HG03139 (cell line): ENCODE results near the gene GALNTL6.

ENCODE experiments used
- ATAC-seq: cut with Tn5 transposase; IDR thresholded peaks from one replicate; pipeline ENCODE4 v1.9.1; 2021; ENCODE audit not compliant: unreplicated experiment

The GALNTL6 gene

DNA sequence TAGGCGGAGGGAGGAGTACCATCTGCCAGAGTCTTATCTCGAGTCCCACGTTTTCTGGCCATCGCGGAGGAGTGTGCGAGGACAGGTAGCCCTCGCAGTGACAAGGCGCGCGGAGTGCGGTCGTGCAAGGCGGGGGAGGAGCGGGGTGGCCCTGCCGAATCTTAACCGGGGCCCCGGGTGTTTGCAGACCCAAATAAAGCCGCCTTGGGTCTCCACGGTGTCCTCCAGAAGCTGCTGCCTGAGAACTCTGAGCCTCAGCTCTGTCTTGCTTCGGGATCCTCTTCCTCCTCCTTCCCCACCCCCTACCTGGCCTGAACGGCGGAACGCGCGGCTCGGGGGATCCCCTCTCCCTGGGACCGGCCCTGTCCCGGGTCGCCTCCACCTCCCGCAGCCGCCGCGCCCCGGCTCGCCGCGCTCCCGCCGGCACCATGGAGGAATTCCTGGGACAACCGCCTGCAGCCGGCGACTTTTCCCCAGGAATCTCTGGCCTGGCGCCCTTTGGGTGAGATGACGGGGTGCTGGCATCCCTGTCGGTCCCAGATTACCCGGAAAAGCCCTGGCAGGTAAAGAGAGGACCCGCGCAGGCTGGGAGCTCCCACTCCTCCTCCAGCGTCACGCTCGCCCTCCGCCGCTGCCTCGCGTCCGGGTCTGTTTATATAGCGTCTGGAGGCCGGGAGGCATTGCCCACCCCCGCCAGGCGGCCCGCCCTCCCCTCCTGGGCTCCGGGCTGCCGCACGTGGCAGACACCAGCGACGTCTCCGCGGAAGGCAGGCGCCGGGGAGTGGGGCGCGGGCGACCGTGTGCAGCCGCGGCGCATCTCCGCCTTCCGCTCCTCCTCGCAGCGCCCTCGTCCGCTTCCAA lies at the start of gene GALNTL6:
GALNTL6 (plus strand) TSS at position 740 of the 861 bp plus-strand sequence.
- ATAC-seq = no peak

DNA sequence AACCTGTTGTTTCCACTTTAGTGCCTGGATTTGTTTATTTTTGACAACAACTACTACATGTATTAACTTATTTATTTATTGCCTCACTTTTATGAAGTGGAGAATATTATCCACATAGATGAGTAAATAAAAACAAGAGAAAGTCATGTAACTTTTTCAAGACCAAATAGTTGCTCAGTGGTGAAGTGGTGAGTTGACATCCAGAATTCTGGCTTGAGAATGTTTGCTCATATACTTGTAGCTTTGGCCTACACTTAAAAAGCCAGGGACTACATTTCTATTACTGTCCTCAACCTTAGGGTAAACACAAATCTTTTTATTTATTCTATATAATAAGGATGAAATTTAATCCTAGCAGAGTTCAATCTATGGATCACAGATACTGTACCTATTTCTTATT lies 47.7 kb upstream of the GALNTL6 start:
- no peak for ATAC-seq

DNA sequence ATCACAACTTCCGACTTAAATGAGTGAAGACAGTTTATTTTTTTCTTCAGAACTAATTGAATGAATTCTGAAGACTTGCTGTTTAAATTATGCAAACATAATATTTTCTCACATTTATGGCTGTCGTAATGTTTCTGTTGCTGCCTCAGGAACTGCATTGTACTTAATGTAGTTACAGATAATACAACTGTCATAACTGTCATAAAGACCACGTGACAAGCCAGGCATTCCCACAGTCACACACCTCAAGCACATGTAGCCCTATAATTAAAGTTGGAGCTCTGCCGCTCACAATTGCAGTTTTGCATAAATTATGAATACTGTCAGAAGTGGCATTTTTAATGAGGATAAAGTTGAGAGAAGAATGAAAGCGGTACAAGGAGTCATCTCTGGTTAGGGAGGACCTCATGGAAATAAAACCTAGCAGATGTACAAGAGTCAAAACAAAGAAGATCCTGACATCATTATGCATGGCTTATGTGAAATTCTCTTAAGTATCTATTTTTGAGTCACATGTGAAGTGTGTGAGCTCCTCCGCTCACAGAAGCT lies 38.5 kb upstream of the GALNTL6 start:
- ATAC-seq = no peak

DNA sequence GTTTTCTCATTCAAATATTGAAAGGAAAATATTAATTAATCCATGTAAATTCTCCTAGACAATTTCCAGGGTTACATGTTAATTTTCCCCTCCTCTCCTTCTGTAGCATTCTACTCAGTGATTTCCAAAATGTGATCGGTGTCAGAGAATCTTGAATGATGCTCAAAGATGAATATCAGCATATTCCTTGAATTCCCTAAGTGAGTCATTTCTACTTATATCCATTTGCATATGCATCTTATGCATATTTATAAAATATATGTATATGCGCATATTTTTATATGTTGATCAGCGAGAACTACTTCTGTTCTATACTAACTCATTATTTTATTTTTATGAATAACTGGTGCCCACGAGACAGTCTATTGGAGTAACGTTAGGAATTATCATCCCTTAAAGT lies 33.9 kb upstream of the GALNTL6 start:
- ATAC-seq = no peak

DNA sequence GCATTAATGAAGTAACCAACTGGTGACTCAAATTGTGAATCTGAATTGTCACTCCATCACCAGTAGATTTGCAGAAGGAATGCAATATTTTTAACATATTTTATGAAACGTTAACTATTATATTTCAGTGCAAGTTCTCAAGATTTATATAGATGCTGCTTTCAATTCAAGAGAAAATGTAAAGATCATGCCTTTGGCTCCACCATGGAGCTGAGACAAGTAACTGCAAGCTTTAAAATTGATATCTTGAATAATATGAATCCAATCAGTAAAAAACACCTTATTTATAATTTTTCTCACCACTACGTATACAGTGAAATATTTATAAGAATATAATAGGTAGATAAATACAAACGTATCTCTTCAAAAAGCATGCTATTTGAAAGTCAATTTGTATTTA lies 27.8 kb upstream of the GALNTL6 start:
- ATAC-seq = no peak

DNA sequence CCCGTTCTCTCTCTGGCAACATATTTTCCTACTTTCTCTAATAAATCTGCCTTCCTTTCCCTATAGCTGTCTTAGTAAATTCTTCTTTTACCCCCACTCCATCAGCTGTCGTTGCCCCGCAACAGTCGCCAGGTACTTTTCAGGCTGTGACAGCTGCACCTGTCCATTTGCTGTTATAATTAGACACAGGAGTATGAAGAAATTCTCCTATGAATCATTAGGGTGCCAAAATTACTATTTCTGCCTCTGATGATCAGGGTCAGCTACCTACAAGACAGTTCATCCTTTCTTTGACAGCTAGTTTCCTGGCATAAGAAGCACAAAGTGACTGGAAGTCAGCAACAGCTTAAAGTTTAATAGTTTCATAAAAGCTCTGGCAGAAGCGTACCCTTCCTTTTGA lies 19.5 kb upstream of the GALNTL6 start:
- ATAC-seq = no peak

DNA sequence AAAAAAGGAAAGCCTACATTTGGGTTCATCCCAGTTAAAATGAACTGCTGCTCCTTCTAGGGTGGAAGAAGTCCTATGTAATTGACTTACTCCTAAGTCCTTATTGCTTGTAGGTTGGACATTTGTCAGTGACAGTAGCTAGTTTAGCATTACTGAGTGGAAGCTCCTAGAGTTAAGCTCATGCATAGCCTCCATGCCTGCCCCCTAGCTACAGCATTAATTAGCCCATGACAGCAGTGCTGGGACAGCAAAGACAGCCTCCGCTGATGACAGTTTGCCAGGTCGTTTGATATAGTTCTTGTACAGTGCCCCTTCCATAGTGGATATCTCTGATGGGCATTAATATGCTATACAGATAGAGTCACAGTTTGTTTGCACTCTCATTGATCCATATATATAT lies 18.7 kb upstream of the GALNTL6 start:
- ATAC-seq = no peak

DNA sequence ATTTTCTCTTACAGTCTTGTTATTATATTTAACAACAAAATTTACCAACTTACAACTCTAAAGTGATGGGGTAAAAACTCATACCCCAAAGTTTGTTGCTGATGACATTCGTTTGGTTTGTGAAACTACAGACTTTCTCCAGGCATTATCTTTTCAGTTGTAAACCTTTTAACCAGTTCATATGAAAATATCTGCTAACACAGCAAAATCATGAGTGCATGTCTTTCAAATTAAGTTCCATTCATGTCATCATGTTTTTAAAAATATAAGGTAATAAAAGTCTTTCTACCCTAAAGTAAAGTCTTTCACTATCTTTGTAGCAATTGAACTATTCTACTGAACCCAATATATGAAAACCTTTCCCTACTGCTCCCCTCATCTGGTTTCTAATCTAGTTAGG lies 3.4 kb upstream of the GALNTL6 start:
- ATAC-seq = no peak

DNA sequence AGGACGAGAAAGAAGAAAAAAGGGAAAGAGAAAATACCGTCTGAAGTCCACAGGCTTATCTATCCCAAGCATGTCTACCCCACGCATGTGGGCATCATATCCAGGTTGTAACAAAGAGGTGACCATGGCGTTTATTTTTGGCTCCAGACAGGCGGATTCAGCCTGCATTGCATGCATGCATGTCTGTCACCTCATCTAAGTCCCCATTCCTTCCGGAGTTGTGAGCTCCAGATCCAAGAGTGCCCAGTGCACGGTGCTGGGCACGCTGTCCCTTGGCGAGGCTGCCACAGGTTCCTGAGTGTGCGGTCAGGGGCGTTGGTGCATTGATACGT lies 905 bp upstream of the GALNTL6 start:
- ATAC-seq = no peak

DNA sequence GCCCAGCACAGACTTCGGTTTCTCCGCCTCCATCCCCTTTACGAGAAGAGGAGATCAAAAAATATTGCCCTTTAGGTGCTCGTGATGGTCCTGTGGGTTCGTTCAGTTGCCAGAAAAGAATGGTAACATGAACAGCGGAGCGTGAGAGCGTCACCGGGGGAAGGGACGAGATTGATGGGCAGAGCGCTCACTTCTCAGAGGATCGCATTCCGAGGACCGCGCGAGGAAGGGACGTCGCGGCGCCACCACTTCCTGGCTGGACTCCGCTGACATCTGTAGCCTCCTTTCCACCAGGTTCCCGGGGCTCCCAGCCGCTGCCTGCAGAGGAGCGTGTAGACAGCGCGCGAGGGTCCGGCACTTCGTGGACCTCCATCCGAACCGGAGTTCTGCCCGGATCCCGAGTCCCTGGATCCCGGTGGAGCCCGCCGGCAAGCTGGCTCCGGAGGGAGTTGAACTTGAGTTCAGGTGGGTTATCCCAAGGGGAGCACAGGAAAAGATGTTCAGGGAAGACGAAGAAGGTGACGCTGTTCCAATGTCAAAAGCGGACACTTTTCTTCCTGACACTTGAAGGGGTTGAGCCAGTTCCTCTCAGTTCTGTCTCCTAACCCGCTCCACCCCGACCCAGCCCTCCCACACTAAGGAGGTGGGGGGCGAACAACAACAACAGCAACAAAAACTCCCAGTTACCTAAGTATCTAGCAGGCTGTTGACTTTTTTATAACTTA lies 484 bp downstream of the GALNTL6 start:
- no peak for ATAC-seq

DNA sequence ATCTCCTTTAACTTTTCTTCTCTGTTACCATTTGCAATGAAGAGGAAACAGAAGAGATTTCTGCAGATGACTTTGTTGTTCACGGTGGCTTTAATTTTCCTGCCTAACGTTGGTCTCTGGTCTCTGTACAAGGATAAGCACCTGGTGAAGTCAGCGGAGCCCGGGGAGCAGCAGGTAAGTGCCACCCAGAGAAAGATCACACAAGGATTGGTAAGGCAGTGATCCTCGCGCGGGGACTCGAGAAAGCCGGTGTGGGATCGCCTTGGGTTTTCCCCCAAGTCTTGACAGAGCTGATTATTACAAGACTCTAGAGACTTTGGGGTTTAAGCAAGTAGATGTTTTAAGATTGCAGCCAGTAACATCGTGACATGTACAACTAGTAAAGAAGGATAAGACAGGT lies 1.3 kb downstream of the GALNTL6 start:
- ATAC-seq = no peak

DNA sequence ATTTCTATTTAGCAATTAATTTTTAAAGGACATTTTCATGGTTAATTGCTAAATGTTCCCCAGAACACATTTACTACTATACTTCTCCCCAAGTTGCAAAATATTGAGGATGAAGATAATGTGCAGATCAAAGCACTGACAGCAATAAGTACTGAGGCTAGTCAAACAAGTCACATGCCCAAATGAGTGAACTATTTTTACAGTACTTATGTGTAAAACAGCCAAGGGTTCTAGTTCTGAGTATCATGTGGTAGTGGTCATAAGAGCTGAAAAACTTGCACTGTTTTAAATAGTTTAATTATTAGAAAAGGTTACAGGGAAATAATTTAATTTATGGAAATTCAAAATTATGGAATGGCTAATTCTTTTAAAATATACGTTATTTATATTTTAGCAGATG lies 3.8 kb downstream of the GALNTL6 start:
- no peak for ATAC-seq

DNA sequence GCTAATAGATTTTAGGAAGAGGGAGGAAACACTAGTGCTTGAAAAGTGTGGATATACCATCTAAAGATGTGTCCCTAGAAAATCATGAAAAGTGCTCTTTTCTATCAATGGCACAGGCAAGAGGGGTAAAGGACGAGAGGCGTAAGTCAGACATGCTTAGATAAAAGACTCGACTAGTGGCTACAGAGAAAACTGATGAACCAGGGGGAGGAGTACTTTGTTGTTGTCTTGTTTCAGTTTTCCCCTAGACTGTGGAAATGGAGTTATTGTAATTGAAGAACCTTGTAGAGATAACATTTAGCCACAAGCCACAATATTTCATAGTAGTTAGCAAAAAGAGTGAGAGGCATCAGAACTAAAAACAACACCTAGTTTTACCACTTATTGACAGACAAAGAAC lies 21.4 kb downstream of the GALNTL6 start:
- no peak for ATAC-seq

DNA sequence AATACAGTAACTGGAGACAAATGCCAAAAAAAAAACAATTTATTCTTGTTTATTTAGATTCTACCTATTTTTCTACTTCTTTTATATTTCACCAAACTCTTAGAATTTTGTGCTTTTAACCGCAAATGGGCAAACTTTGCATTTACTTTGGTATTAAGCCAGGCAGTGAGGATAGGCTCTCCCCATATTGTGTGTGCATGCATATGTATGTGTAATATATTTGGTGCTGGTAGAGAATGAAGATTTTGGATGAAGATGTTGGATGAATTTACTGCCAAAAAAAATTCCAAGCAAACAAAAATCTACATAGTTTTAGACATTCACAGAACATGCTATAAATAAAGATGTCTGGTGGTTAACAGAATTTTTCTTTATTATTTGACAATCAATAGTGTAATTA lies 30.3 kb downstream of the GALNTL6 start:
- ATAC-seq = no peak

DNA sequence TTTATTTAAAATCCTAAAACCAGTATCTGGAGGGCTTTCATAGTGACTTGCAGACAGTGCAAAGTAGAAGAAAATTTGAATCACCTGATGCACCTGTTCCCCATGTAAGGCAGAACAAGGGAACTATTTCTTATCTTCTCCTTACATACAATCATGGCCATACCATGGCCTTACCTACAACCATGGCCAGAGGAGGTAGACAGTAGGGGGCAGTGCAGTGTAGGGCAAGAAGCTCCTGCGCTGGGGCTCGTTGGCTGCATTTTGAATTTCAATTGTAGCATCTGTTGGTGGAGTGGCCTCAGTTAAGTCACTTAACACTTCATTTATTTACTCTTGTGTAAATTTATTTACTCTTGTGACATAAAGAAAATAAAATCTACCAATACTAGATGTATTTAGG lies 33.0 kb downstream of the GALNTL6 start:
- peak; percentile 71 for ATAC-seq

DNA sequence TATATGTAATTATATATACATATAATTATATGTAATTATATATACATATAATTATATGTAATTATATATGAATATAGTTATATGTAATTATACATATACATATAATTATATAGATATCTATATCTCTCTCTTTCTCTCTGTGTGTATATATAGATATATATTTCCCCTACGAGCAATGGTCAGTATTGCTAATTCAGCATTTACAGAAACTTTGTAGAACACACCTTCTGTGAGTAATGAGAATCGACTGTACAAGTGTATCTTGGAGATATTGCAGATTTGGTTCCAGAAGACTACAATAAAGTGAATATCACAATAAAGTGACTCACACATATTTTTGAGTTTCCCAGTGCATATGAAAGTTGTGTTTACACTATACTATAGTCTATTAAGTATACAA lies 33.7 kb downstream of the GALNTL6 start:
- ATAC-seq = no peak

DNA sequence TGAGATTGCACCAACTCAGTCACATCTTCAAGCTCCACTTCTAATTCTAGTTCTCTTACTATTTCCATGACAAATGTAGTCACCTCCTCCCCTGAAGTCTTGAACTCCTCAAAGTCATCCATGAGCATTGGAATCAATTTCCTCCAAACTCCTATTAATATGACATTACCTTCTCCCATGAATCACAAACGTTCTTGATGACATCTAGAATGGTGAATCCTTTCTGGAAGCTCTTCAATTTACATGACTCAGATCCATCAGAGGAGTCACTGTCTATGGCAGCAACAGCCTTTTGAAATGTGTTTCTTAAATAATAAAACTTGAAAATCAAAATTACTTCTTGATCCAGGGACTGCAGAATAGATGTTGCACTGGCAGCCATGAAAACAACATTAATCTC lies 34.5 kb downstream of the GALNTL6 start:
- no peak for ATAC-seq

DNA sequence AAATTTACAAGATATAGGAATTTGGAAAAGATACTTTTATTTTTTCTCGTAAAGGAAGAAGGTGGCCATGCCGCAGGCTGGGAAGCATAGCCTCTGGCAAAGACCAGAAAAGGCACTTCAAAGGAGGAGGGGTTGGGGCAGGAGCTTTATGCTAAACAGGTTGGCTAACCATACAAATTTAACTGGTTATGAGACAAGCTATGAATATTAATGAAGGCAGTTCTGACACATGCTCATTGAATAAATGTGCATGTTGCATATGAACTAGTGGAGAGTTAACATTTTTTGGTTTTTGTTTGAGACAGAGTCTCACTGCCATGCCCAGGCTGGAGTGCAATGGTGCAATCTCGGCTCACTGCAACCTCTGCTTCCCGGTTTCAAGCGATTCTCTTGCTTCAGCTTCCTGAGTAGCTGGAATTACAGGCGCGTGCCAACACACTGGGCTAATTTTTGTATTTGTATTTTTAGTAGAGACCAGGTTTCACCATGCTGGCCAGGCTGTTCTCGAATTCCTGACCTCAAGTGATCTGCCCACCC lies 36.5 kb downstream of the GALNTL6 start:
- ATAC-seq = no peak

DNA sequence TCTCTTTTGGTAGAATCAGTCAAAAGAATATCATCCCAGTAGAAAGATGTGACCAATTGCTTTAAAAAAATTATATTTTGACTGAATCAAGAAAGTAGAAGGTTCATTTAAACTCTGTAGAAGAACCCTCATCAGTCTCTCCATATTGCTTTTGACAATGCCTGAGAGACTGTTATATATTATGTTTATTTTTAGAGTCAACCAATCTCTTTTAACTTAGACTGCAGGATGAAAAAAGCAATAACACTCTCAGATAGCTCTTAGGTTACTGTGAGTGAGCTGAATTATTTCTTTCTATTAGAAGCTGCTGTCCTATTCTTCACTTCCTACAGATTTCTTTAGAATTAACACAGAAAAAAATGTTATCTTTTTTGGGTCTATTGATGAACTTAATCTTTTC lies 38.1 kb downstream of the GALNTL6 start:
- ATAC-seq = no peak

DNA sequence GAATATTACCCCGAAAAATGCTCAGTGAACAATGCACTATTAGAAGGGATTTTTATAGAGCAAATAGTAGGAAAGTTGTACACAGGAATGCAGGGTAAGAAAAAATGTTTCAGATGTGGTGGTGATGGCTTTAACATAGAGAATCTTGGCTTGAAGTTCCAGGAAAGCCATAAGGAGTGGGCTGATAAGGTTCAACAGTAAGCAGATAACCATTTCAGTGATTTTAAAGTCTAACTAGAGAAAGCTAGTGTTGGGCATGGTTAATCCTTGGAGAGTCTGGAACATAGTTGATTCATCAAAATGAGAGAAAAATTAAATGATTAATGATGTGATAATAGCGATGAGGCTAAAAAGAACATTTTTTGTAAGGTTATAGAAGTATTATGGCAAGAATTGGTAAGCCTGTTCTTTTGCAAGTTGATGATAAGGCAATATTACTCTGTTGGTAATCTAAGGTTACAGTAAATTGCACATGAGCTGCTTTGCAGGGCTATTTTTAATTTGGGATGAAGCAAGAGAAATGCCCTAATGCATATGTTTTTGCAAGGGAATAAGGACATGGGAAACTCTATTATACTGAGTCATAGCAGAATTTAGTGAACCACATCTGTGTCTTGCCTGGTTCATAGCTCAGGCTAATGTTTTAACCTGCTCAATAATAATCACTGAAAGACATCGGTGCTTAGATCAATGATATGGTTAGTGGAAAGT lies 44.3 kb downstream of the GALNTL6 start:
- no peak for ATAC-seq

DNA sequence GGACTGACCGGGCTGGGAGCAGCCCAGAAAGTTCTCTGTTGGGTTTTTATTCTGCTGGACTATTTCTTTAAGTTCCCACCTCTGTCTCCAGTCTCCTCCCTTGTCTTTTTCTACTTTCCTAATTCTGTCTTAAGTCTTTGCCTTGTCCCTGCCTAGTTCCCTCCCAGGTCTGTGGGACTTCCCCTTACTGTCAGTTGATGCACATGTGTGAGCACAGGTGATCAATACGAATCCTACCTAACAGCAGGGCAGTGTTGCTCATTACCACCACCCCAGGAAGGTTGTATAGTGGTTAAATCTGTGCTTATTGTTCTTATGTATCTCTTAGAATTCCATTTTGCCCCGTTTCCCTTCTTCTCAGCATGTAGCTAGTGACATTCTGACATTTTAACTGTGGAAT lies 62.1 kb downstream of the GALNTL6 start:
- ATAC-seq = no peak
